ENCODE measurements around the gene ABLIM2. TPM values are rescaled to one million over a fixed set of nuclear protein-coding genes. Genes with fewer than 3 reads are reported as not detected.

ABLIM2 gene
- total RNA-seq, 1 experiment from 2014 or later, result 1.0 TPM

DNA sequence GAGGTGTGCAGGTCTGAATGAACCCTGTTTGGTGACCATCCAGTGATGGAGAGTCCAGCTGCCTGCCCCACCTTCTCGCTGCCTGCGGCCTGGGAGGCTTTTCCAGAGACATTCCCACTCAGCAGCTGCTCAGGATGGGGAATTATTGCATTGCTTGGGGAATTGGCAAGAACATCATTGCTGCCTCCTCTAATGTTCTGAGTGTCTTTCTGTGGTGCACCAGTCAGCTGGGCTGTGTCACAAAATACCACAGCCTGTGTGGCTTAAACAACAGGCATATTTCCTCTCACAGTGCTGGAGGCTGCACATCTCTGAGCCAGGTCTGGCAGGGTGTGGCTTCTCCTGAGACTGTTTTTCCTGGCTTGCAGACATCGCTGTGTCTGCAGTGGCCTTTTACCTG, 132.2 kb downstream of the ABLIM2 start:
- no peaks in the 10 kb centered on the region for H3K4me1 ChIP-seq (ENCODE audit: insufficient read depth, low read length)
- H3K79me1 ChIP-seq (ENCODE audit: insufficient read depth, low read depth, low read length, poor library complexity, severe bottlenecking), result no peaks in the 10 kb centered on the region
- Mint-ChIP-seq H3K9me3 (no peaks in the 10 kb centered on the region), H3K4me3 (no peak overlapping the region), H3K4me1 (0 out of 4 replicates have a peak, but pooled peaks cover 0 to 3% of the 10 kb centered on the region in 2 experiments), H3K27me3 (ENCODE audit: low read depth) (no peaks in the 10 kb centered on the region), H3K27ac (no peak overlapping the region), H3K36me3 (ENCODE audit: insufficient read depth in 1 of 3, low read depth in 3 of 3) (no peaks in the 10 kb centered on the region; a peak in 1 of 7 replicates)
- no peak overlapping the region for H3K14ac ChIP-seq (ENCODE audit: insufficient read depth, low read length)
- no peaks in the 10 kb centered on the region for H3K27me3 ChIP-seq (ENCODE audit: insufficient read depth, low read length)
- H2BK120ac ChIP-seq (ENCODE audit: low read depth, low read length, poor library complexity, severe bottlenecking), result no peak overlapping the region
- H3T11ph ChIP-seq (ENCODE audit: low read length), result no peak overlapping the region
- no peak overlapping the region for H3K4ac ChIP-seq (ENCODE audit: low read depth, low read length)
- H3K79me2 ChIP-seq (ENCODE audit: insufficient read depth, low read length), result no peaks in the 10 kb centered on the region
- no peak overlapping the region for H3K9ac ChIP-seq (ENCODE audit: extremely low read depth, insufficient read length, low read length)
- no peak overlapping the region for H2BK5ac ChIP-seq (ENCODE audit: insufficient read length, low read length)
- H4K5ac ChIP-seq (ENCODE audit: insufficient read length, low read depth, low read length), result no peak overlapping the region
- TF ChIP-seq, protein P1, sequence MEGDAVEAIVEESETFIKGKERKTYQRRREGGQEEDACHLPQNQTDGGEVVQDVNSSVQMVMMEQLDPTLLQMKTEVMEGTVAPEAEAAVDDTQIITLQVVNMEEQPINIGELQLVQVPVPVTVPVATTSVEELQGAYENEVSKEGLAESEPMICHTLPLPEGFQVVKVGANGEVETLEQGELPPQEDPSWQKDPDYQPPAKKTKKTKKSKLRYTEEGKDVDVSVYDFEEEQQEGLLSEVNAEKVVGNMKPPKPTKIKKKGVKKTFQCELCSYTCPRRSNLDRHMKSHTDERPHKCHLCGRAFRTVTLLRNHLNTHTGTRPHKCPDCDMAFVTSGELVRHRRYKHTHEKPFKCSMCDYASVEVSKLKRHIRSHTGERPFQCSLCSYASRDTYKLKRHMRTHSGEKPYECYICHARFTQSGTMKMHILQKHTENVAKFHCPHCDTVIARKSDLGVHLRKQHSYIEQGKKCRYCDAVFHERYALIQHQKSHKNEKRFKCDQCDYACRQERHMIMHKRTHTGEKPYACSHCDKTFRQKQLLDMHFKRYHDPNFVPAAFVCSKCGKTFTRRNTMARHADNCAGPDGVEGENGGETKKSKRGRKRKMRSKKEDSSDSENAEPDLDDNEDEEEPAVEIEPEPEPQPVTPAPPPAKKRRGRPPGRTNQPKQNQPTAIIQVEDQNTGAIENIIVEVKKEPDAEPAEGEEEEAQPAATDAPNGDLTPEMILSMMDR (conservative IDR thresholded peaks at IDR 0.05), result no peak
- no peak overlapping the region for H2BK20ac ChIP-seq (ENCODE audit: low read depth, low read length, poor library complexity, severe bottlenecking)
- H2BK12ac ChIP-seq (ENCODE audit: insufficient read length, low read depth, low read length), result no peak overlapping the region
- H3K9me3 ChIP-seq (ENCODE audit: control insufficient read depth, low read depth, low read length), result no peaks in the 10 kb centered on the region
- no peaks in the 10 kb centered on the region for H3K23me2 ChIP-seq (ENCODE audit: insufficient read length, low read depth, low read length, poor library complexity, severe bottlenecking)
- H3K4me2 ChIP-seq (ENCODE audit: insufficient read depth, insufficient read length, low read length), result no peak overlapping the region
- no peak overlapping the region for H3K56ac ChIP-seq (ENCODE audit: insufficient read length, low read depth, low read length)
- DNase-seq, result no peak
- H2AFZ ChIP-seq (ENCODE audit: low read length), result no peak overlapping the region
- H4K91ac ChIP-seq (ENCODE audit: insufficient read length, low read depth, low read length), result no peak overlapping the region
- no CpG with 5 or more reads among the region's 3 CpGs for WGBS (ENCODE audit: extremely low coverage, insufficient read length, low lambda C conversion rate)
- no peak overlapping the region for H3K18ac ChIP-seq (ENCODE audit: insufficient read length, low read depth, low read length)
- no peak overlapping the region for H4K8ac ChIP-seq (replicated peaks; ENCODE audit: insufficient read length, low read depth, low read length)
- no peak overlapping the region for H3K23ac ChIP-seq (ENCODE audit: insufficient read length, low read depth, low read length)
- no peak overlapping the region for H2AK5ac ChIP-seq (ENCODE audit: insufficient read length, low read length)
- H2BK15ac ChIP-seq (ENCODE audit: low read depth, low read length), result no peak overlapping the region
- H3K27ac ChIP-seq (ENCODE audit: insufficient read length, low read depth, low read length), result no peak overlapping the region
- H4K20me1 ChIP-seq (ENCODE audit: control insufficient read depth, insufficient read depth, insufficient read length), result no peaks in the 10 kb centered on the region
